HepG2 (cell line): ENCODE measurements around the gene EFHD2. TPM values are rescaled to one million over a fixed set of nuclear protein-coding genes. Genes with fewer than 3 reads are reported as not detected.
"Not testable (repeated sequence)": the region's sequence is repeated elsewhere in the genome, so short reads cannot be mapped to it uniquely, and the experiment has no call there.

Experiments used
- ATAC-seq: fragments of 200-7000 bp; cut with Tn5 transposase; 3 replicates; pipeline ENCODE4 v1.9.1; 2020; ENCODE audit warnings: mild to moderate bottlenecking, moderate library complexity
- BruUV-seq: library from RNA; stranded (reverse); fragments of 400-500 nt; replicated peaks from 2 replicates; lab custom pipeline; 2021; lab: Mats Ljungman, UMichigan
- CTCF ChIA-PET: fragments of 300-600 bp; formaldehyde crosslinking; extraction: SDS; loops from one replicate; lab custom pipeline; 2021; ENCODE audit warnings: low total read pairs, inconsistent platforms, low intra/inter-chr PET ratio; lab: Yijun Ruan, JAX
- POLR2A ChIA-PET: fragments of 350-600 bp; sonication (Branson Sonifier 250); formaldehyde crosslinking; loops from one replicate; lab custom pipeline; 2020; ENCODE audit warnings: antibody characterized with exemption, inconsistent platforms; lab: Yijun Ruan, JAX
- DNase-seq: peaks from one replicate; pipeline ENCODE4 v3.0.0-alpha.2; 2015; ENCODE audit warnings: low spot score
- FAIRE-seq: peaks from 3 replicates; lab custom pipeline; 2011; peaks lifted over from hg19 to GRCh38; lab: Jason Lieb, UNC
- H2AFZ ChIP-seq: one replicate; pipeline ENCODE4 v1.6.1; 2011; ENCODE audit warnings: low read length, inconsistent platforms
- H3K27ac ChIP-seq: fragments of 300-600 bp; 3 replicates; pipeline ENCODE4 v1.8.0; 2011; ENCODE audit warnings: mixed run types, mild to moderate bottlenecking, mixed read lengths, low read length, inconsistent platforms; ENCODE audit not compliant: insufficient read depth; ENCODE audit errors: extremely low read length
- H3K27me3 ChIP-seq, 2 experiments: fragments of 200-600 bp in 1 of 2; 2 replicates in 1 of 2; 3 replicates in 1 of 2; pipeline versions ENCODE4 v1.6.0 to v1.8.0; 2011; ENCODE audit warnings: low read length in 2 of 2, mild to moderate bottlenecking in 2 of 2, moderate library complexity in 2 of 2, inconsistent platforms in 1 of 2; ENCODE audit not compliant: insufficient read depth in 2 of 2, control insufficient read depth in 1 of 2
- H3K36me3 ChIP-seq, 2 experiments: fragments of 200-600 bp in 1 of 2; replicated peaks in 1 of 2; 2 replicates in 1 of 2; 3 replicates in 1 of 2; pipeline versions ENCODE4 v1.5.1 to v1.8.0; 2011; ENCODE audit warnings: low read length in 2 of 2, inconsistent platforms in 1 of 2; ENCODE audit not compliant: insufficient read depth in 2 of 2, control insufficient read depth in 1 of 2
- H3K4me1 ChIP-seq: 2 replicates; pipeline ENCODE4 v1.5.1; 2012; ENCODE audit warnings: low read length, inconsistent platforms; ENCODE audit not compliant: insufficient read depth
- H3K4me2 ChIP-seq: 2 replicates; pipeline ENCODE4 v1.6.0; 2011; ENCODE audit warnings: low read depth, low read length, inconsistent platforms
- H3K4me3 ChIP-seq, 3 experiments: fragments of 200-600 bp in 1 of 3; sonication (generic), shearing (Covaris generic) in 1 of 3; replicated peaks in 1 of 3; 2 replicates each; pipeline ENCODE4 v1.5.1; 2011 to 2016; ENCODE audit warnings: low read length in 3 of 3, inconsistent platforms in 2 of 3, low read depth in 2 of 3, mild to moderate bottlenecking in 2 of 3, control low read depth in 1 of 3, mixed read lengths in 1 of 3; ENCODE audit not compliant: insufficient read depth in 1 of 3
- H3K79me2 ChIP-seq: one replicate; pipeline ENCODE4 v1.6.1; 2011; ENCODE audit warnings: low read length, inconsistent platforms; ENCODE audit not compliant: insufficient read depth
- H3K9ac ChIP-seq: 2 replicates; pipeline ENCODE4 v1.6.0; 2011; ENCODE audit warnings: mild to moderate bottlenecking, low read depth, low read length, inconsistent platforms; ENCODE audit not compliant: insufficient read depth
- H3K9me3 ChIP-seq: 2 replicates; pipeline ENCODE4 v1.5.1; 2012; ENCODE audit warnings: mild to moderate bottlenecking, low read length
- H4K20me1 ChIP-seq: 2 replicates; pipeline ENCODE4 v1.6.0; 2011; ENCODE audit warnings: inconsistent platforms, mild to moderate bottlenecking, low read length, moderate library complexity; ENCODE audit not compliant: insufficient read depth
- AKAP8 ChIP-seq: sonication (generic); formaldehyde crosslinking; IDR thresholded peaks from 2 replicates; pipeline ENCODE4 v1.5.1; 2020; ENCODE audit warnings: mild to moderate bottlenecking, missing genetic modification reagents
- FOSL2 ChIP-seq: sonication (generic); formaldehyde crosslinking; IDR thresholded peaks from 2 replicates; pipeline ENCODE4 v1.4.0; 2020; ENCODE audit warnings: missing genetic modification reagents
- MIXL1 ChIP-seq: IDR thresholded peaks from 2 replicates; pipeline ENCODE4 v1.6.1; 2016
- RFX1 ChIP-seq: fragments of 450-650 bp; IDR thresholded peaks from 2 replicates; pipeline ENCODE4 v1.6.1; 2017
- RXRA ChIP-seq: sonication (generic); formaldehyde crosslinking; IDR thresholded peaks from 2 replicates; pipeline ENCODE4 v1.5.1; 2020; ENCODE audit warnings: missing genetic modification reagents
- SAFB2 ChIP-seq: sonication (generic); formaldehyde crosslinking; IDR thresholded peaks from 2 replicates; pipeline ENCODE4 v1.5.1; 2020; ENCODE audit warnings: missing genetic modification reagents, low read depth, mild to moderate bottlenecking, borderline replicate concordance
- ZNF841 ChIP-seq: sonication (generic); formaldehyde crosslinking; IDR thresholded peaks from 2 replicates; pipeline ENCODE4 v1.8.1; 2023; ENCODE audit warnings: missing genetic modification reagents, borderline replicate concordance
- WGBS: methylation state at CpG from one replicate; pipeline ENCODE4 v1.1.6; 2017; ENCODE audit warnings: low lambda C conversion rate; 5-methylcytosine and 5-hydroxymethylcytosine counted together
- in situ Hi-C: cut with HindIII; loops from 2 replicates; pipeline ENCODE4 v1.10.0; 2017; ENCODE audit warnings: low pct_unique_long_range_greater_than_20kb; ENCODE audit not compliant: extremely low pct_ligation_motif_present
- intact Hi-C: fragments of 100-400 bp; cut with micrococcal nuclease; formaldehyde crosslinking; loops from one replicate; pipeline ENCODE4 v1.10.0; 2022; ENCODE audit not compliant: unreplicated experiment
- polyA plus RNA-seq, 8 experiments: library from polyadenylated mRNA; depleted of rRNA in 3 of 8; stranded (reverse) in 7 of 8; unstranded in 1 of 8; fragments of >200 nt; fragmentation: Illumina TruSeq in 4 of 8; extraction: Trizol in 4 of 8; gene quantifications; 2 replicates each; pipeline versions ENCODE4 v1.2.1 to v1.2.3, GENCODE V29; 2011 to 2016; ENCODE audit warnings: low read depth in 4 of 8, missing spikeins in 1 of 8, mixed read lengths in 1 of 8; ENCODE audit not compliant: insufficient read depth in 1 of 8
- total RNA-seq, 5 experiments: library from RNA; depleted of rRNA; stranded (reverse); fragments of >200 nt; fragmentation: Illumina TruSeq; extraction: Trizol; gene quantifications; 2 replicates each; pipeline ENCODE4 v1.2.3, GENCODE V29; 2016; ENCODE audit warnings: low read depth in 1 of 5
- TF ChIP-seq, protein P1 (sequence below): sonication (generic); formaldehyde crosslinking; IDR thresholded peaks from 2 replicates; pipeline ENCODE4 v1.4.0; 2020; ENCODE audit warnings: missing genetic modification reagents

The EFHD2 gene
- total and polyA plus RNA-seq, 2 of the 13 experiments (the other 11 are each of a cell fraction or from before 2014, with no cell fraction given) = 9.4 to 12.7 TPM

DNA sequence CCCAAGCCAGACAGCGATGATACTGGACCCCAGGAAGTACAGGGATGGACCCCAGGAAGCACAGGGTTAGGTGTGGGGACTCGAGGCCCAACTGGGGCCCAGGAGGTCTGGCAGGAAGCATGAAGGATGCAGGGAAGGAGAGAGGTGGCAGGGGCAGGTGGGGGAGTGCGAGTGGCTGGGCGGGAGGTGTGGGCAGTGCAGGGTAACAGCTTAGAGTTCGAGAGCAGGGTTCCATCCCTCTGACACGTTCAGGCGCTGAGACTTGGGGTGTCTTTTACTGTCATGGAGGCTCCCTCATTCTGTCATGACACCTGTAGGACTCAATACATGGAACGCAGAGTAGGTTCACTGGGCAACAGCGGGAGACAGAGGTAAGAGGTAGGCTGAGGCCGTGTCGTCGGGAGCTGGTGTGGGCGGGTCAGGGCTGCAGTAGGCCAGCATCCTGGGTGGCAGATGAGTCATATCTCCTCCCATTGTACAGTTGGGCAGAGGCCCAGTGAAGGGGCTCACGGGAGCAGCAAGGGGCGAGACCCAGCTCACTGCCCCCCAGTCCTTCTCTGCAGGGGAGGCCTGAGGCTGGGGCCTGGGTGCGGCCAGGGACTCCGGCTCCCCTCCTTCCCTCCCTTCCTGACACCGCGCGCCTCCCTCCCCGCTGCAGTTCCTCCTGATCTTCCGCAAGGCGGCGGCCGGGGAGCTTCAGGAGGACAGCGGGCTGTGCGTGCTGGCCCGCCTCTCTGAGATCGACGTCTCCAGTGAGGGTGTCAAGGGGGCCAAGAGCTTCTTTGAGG, 17.0 kb downstream of the EFHD2 start:
- intact Hi-C loops = no loop called here
- ChIA-PET CTCF (no interaction called here), POLR2A (no interaction called here)
- H3K36me3 ChIP-seq = peaks cover 0 to 2% of the 10 kb centered on the region in 2 experiments; a peak in 2 of 5 replicates
- no peaks in the 10 kb centered on the region for H3K79me2 ChIP-seq
- H4K20me1 ChIP-seq = no peaks in the 10 kb centered on the region
- ATAC-seq (no peak; the same call in 2 of the 3 replicates), DNase-seq (no peak), FAIRE-seq (no peak)
- 98% methylated on average over 25 of the region's 30 CpGs for WGBS
- BruUV-seq = no TSS peak
- peaks cover 3% of the 10 kb centered on the region for H3K4me1 ChIP-seq
- no peak overlapping the region for H3K4me2 ChIP-seq
- TF ChIP-seq FOSL2 (CRISPR knock-in tag) (peak; percentile 42), AKAP8 (CRISPR knock-in tag) (no peak), ZNF841 (CRISPR knock-in tag) (no peak)
- H3K4me3 ChIP-seq = no peak overlapping the region
- no peaks in the 10 kb centered on the region for H3K27me3 ChIP-seq
- no peak overlapping the region for H3K9ac ChIP-seq
- H3K27ac ChIP-seq = no peak overlapping the region
- no peak overlapping the region for H2AFZ ChIP-seq
- in situ Hi-C loops = loop anchor here (5.0 kb wide), 1 partner anchor 99 kb away; no protein-coding TSS in a partner anchor
- no peaks in the 10 kb centered on the region for H3K9me3 ChIP-seq

DNA sequence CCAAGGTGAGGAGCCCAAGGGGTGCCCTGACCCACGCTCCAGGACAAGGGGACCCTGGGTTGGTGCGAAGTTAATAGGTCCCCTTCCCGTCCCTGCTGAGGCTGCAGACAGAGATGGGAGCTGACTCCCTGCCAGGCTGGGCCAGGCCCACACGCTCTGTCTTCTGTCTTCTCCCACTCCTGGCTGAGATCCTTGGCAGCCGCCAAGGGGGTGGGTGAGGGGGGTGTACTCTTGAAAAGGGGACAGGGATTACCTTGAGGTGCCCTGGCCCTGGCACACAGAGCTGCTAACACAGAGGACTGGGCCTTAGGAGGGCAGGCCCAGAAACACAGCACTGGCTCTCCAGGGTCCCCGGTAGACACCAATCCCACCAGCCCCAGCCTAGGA, 17.6 kb downstream of the EFHD2 start:
- Histone ChIP-seq H3K9ac (no peak overlapping the region), H3K4me1 (no peaks in the 10 kb centered on the region), H4K20me1 (no peaks in the 10 kb centered on the region), H3K36me3 (peaks cover 0 to 2% of the 10 kb centered on the region in 2 experiments; a peak in 2 of 5 replicates), H3K4me3 (no peak overlapping the region), H3K79me2 (no peaks in the 10 kb centered on the region), H3K9me3 (no peaks in the 10 kb centered on the region), H3K4me2 (no peak overlapping the region), H3K27me3 (no peaks in the 10 kb centered on the region), H2AFZ (no peak overlapping the region), H3K27ac (no peak overlapping the region)
- POLR2A ChIA-PET = no interaction called here
- DNase-seq = no peak
- CTCF ChIA-PET = no interaction called here
- no peak for FAIRE-seq
- intact Hi-C loops (no loop called here), in situ Hi-C loops (loop anchor here (5.0 kb wide), 1 partner anchor 100 kb away; no protein-coding TSS in a partner anchor)
- 100% methylated on average over 1 of the region's 6 CpGs for WGBS
- no TSS peak for BruUV-seq
- TF ChIP-seq, protein P1, sequence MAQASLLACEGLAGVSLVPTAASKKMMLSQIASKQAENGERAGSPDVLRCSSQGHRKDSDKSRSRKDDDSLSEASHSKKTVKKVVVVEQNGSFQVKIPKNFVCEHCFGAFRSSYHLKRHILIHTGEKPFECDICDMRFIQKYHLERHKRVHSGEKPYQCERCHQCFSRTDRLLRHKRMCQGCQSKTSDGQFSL (CRISPR knock-in tag) = no peak
- TF ChIP-seq RFX1 = no peak
- TF ChIP-seq MIXL1 = no peak
- no peak for TF ChIP-seq RXRA
- TF ChIP-seq SAFB2 (CRISPR knock-in tag) = no peak
- no peak for ATAC-seq

DNA sequence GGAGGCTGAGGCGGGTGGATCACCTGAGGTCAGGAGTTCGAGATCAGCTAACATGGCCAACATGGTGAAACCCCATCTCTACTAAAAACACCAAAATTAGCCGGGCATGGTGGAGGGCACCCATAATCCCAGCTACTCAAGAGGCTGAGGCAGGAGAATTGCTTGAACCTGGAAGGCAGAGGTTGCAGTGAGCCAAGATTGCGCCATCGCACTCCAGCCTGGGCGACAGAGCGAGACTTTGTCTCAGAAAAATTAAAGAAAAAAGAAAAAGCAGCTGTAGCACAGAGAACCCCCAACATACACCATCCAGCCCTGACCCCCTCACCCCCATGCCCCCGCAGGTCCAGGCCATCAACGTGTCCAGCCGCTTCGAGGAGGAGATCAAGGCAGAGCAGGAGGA, 18.6 kb downstream of the EFHD2 start:
- FAIRE-seq, H3K4me1 ChIP-seq, H3K27ac ChIP-seq, H3K36me3 ChIP-seq, POLR2A ChIA-PET, H3K9me3 ChIP-seq, H3K4me3 ChIP-seq, H3K9ac ChIP-seq, ATAC-seq, H4K20me1 ChIP-seq, H3K79me2 ChIP-seq, H3K4me2 ChIP-seq, CTCF ChIA-PET, intact Hi-C loops, H2AFZ ChIP-seq, BruUV-seq, H3K27me3 ChIP-seq, DNase-seq: not testable (repeated sequence)
- in situ Hi-C loops = loop anchor here (5.0 kb wide), 1 partner anchor 101 kb away; no protein-coding TSS in a partner anchor
- 90% methylated on average over 11 of the region's 11 CpGs for WGBS
